Measurements from ENCODE around the gene ELMO1.

The ELMO1 gene

GRCh38 chr7:37363536-37364491 is 84.8 kb downstream of the ELMO1 start:
- no peak for FAIRE-seq

- FAIRE-seq: no peak
Observed at GRCh38 chr7:37362802-37363201, 85.9 kb downstream of the ELMO1 start.

- FAIRE-seq: no peak
Observed at GRCh38 chr7:37360484-37360883, 88.2 kb downstream of the ELMO1 start.

- no peak for FAIRE-seq
Observed at GRCh38 chr7:37359662-37360444, 88.8 kb downstream of the ELMO1 start.

GRCh38 chr7:37359180-37359579 is 89.5 kb downstream of the ELMO1 start:
- FAIRE-seq: no peak

- FAIRE-seq: no peak
Observed at GRCh38 chr7:37357637-37357996, 91.0 kb downstream of the ELMO1 start.

GRCh38 chr7:37356911-37357636 is 91.6 kb downstream of the ELMO1 start:
- FAIRE-seq: no peak

- FAIRE-seq: no peak
Observed at GRCh38 chr7:37354656-37355131, 94.0 kb downstream of the ELMO1 start.

- no peak for FAIRE-seq
Observed at GRCh38 chr7:37353949-37354655, 94.6 kb downstream of the ELMO1 start.

- no peak for FAIRE-seq
Observed at GRCh38 chr7:37352974-37353948, 95.4 kb downstream of the ELMO1 start.

GRCh38 chr7:37352251-37352880 is 96.3 kb downstream of the ELMO1 start:
- FAIRE-seq: no peak

- FAIRE-seq: no peak
Observed at GRCh38 chr7:37351716-37352115, 96.9 kb downstream of the ELMO1 start.

- FAIRE-seq: no peak
Observed at GRCh38 chr7:37349979-37350590, 98.6 kb downstream of the ELMO1 start.

- no peak for FAIRE-seq
Observed at GRCh38 chr7:37348982-37349381, 99.7 kb downstream of the ELMO1 start.

- no peak for FAIRE-seq
Observed at GRCh38 chr7:37346761-37347160, 101.9 kb downstream of the ELMO1 start.

- FAIRE-seq: no peak
Observed at GRCh38 chr7:37344886-37345579, 103.6 kb downstream of the ELMO1 start.

GRCh38 chr7:37342688-37343471 is 105.8 kb downstream of the ELMO1 start:
- FAIRE-seq: no peak

- no peak for FAIRE-seq
Observed at GRCh38 chr7:37342176-37342687, 106.4 kb downstream of the ELMO1 start.
